Esophagus muscularis mucosa (tissue), 4 donors: ENCODE results near the gene RAB7B. TPM values are rescaled to one million over a fixed set of nuclear protein-coding genes. Genes with fewer than 3 reads are reported as not detected.

ENCODE experiments used
- DNase-seq: peaks from one replicate; pipeline ENCODE4 v3.0.0-alpha.2; 2017; ENCODE audit errors: extremely low spot score
- H3K27ac ChIP-seq, 4 donors: fragments of 200-600 bp; sonication (generic); replicated peaks in 1 of 4; 1 replicate in 3 of 4; 2 replicates in 1 of 4; pipeline ENCODE4 v1.5.1; 2016 to 2019; ENCODE audit warnings: mild to moderate bottlenecking in 1 of 4
- H3K27me3 ChIP-seq, 4 donors: fragments of 200-600 bp; sonication (generic); one replicate each; pipeline versions ENCODE4 v1.5.1 to v1.6.0; 2016 to 2019
- H3K36me3 ChIP-seq, 4 donors: fragments of 200-600 bp; sonication (generic); one replicate each; pipeline ENCODE4 v1.5.1; 2016 to 2019
- H3K4me1 ChIP-seq, 4 donors: fragments of 200-600 bp; sonication (generic); one replicate each; pipeline ENCODE4 v1.5.1; 2016 to 2019
- H3K4me3 ChIP-seq, 4 donors: fragments of 200-600 bp; sonication (generic); 1 replicate in 2 of 4; 2 replicates in 2 of 4; pipeline ENCODE4 v1.5.1; 2016 to 2019; ENCODE audit warnings: mild to moderate bottlenecking in 4 of 4, moderate library complexity in 1 of 4
- H3K9me3 ChIP-seq, 4 donors: fragments of 200-600 bp; sonication (generic); 1 replicate in 3 of 4; 2 replicates in 1 of 4; pipeline ENCODE4 v1.5.1; 2016 to 2019
- CTCF ChIP-seq, 3 experiments: fragments of 200-600 bp in 2 of 3; fragments of 450-650 bp in 1 of 3; sonication (generic) in 2 of 3; IDR thresholded peaks; one replicate each; pipeline ENCODE4 v1.5.1; 2017 to 2019; ENCODE audit warnings: antibody characterized with exemption in 3 of 3, mild to moderate bottlenecking in 2 of 3, moderate library complexity in 1 of 3
- EP300 ChIP-seq: sonication (generic); formaldehyde crosslinking; IDR thresholded peaks from one replicate; pipeline ENCODE4 v1.6.1; 2017; ENCODE audit warnings: antibody characterized with exemption
- POLR2A ChIP-seq: fragments of 450-650 bp; IDR thresholded peaks from one replicate; pipeline ENCODE4 v1.6.1; 2017; ENCODE audit warnings: antibody characterized with exemption, moderate library complexity, mild to moderate bottlenecking, low read depth
- POLR2AphosphoS5 ChIP-seq, 2 donors: sonication (generic); formaldehyde crosslinking; IDR thresholded peaks; one replicate each; pipeline ENCODE4 v1.6.1; 2017; ENCODE audit warnings: antibody characterized with exemption in 2 of 2
- WGBS: methylation state at CpG from one replicate; pipeline ENCODE4 v1.1.5; 2018; 5-methylcytosine and 5-hydroxymethylcytosine counted together
- intact Hi-C: fragments of 100-400 bp; cut with DNase I; formaldehyde crosslinking; loops from one replicate; pipeline ENCODE4 v1.15.1; 2023
- total RNA-seq, 4 donors: library from RNA; depleted of rRNA; stranded (reverse); fragments of >200 nt; gene quantifications; one replicate each; pipeline versions ENCODE4 v1.1.0 to v1.2.1, GENCODE V29; 2016

The RAB7B gene
- total RNA-seq, 4 donors from 2014 or later = 0.32 to 2.5 (median 1.8) TPM

- Histone ChIP-seq H3K9me3 (no peaks in the 10 kb centered on the region), H3K27ac (no peak overlapping the region), H3K36me3 (peaks cover 0 to 2% (median 0%) of the 10 kb centered on the region in 4 donors), H3K27me3 (peaks cover 0 to 5% (median 0%) of the 10 kb centered on the region in 4 donors), H3K4me1 (peaks cover 0 to 19% (median 3%) of the 10 kb centered on the region in 4 donors), H3K4me3 (no peak overlapping the region)
- intact Hi-C loops = loop anchor here (5.0 kb wide), 1 partner anchor 386 kb away; no protein-coding TSS in a partner anchor
- 81% methylated on average over 7 of the region's 7 CpGs for WGBS
- TF ChIP-seq POLR2AphosphoS5 (IDR thresholded peaks at IDR 0.05) (no peak), POLR2A (no peak), EP300 (no peak), CTCF (IDR thresholded peaks at IDR 0.05) (no peak)
- DNase-seq = no peak
These were observed 24.5 kb downstream of the RAB7B start for GRCh38 chr1:205978676-205979075.

GRCh38 chr1:205977402-205978014, 25.7 kb downstream of the RAB7B start:
- DNase-seq = no peak
- H3K36me3 ChIP-seq = no peaks in the 10 kb centered on the region
- TF ChIP-seq CTCF (IDR thresholded peaks at IDR 0.05) (peak; percentile 90 to 96 (median 96)), POLR2AphosphoS5 (IDR thresholded peaks at IDR 0.05) (peak in 1 of 2 donors; percentile 32), POLR2A (no peak)
- no peak overlapping the region for H3K4me3 ChIP-seq
- H3K27ac ChIP-seq = no peak overlapping the region
- intact Hi-C loops = loop anchor here (1.0 to 5.0 kb wide), 4 partner anchors 59 to 385 kb away; no protein-coding TSS in a partner anchor
- H3K9me3 ChIP-seq = no peaks in the 10 kb centered on the region
- peaks cover 0 to 5% (median 0%) of the 10 kb centered on the region in 4 donors for H3K27me3 ChIP-seq
- WGBS = 94% methylated on average over 2 of the region's 2 CpGs
- H3K4me1 ChIP-seq = peaks cover 0 to 19% (median 3%) of the 10 kb centered on the region in 4 donors

GRCh38 chr1:205976708-205977401, 26.3 kb downstream of the RAB7B start:
- H3K4me3 ChIP-seq = no peak overlapping the region
- no peak for TF ChIP-seq POLR2AphosphoS5 (IDR thresholded peaks at IDR 0.05)
- TF ChIP-seq CTCF (IDR thresholded peaks at IDR 0.05) = no peak
- no peak for TF ChIP-seq EP300
- H3K9me3 ChIP-seq = no peaks in the 10 kb centered on the region
- peaks cover 0 to 5% (median 0%) of the 10 kb centered on the region in 4 donors for H3K27me3 ChIP-seq
- H3K36me3 ChIP-seq = no peaks in the 10 kb centered on the region
- H3K4me1 ChIP-seq = peaks cover 0 to 19% (median 3%) of the 10 kb centered on the region in 4 donors
- intact Hi-C loops = loop anchor here (1.0 to 5.0 kb wide), 4 partner anchors 58 to 385 kb away; no protein-coding TSS in a partner anchor
- H3K27ac ChIP-seq = no peak overlapping the region
- no peak for DNase-seq
- 69% methylated on average over 7 of the region's 8 CpGs for WGBS

GRCh38 chr1:205976036-205976435, 27.2 kb downstream of the RAB7B start:
- TF ChIP-seq EP300 = no peak
- TF ChIP-seq POLR2AphosphoS5 (IDR thresholded peaks at IDR 0.05) = no peak
- TF ChIP-seq POLR2A = no peak
- TF ChIP-seq CTCF (IDR thresholded peaks at IDR 0.05) = no peak
- Histone ChIP-seq H3K4me1 (peaks cover 0 to 19% (median 3%) of the 10 kb centered on the region in 4 donors), H3K36me3 (no peaks in the 10 kb centered on the region), H3K27ac (no peak overlapping the region), H3K9me3 (no peaks in the 10 kb centered on the region), H3K4me3 (no peak overlapping the region), H3K27me3 (peaks cover 0 to 5% (median 0%) of the 10 kb centered on the region in 4 donors)
- DNase-seq = no peak
- WGBS = 90% methylated on average over 3 of the region's 4 CpGs
- intact Hi-C loops = loop anchor here (2.0 to 5.0 kb wide), 3 partner anchors 57 to 384 kb away; no protein-coding TSS in a partner anchor
